GM12878 (cell line): Measurements from ENCODE around the gene ABCD3.

Experiments
- MAX ChIP-seq: IDR thresholded peaks from 2 replicates; pipeline ENCODE4 v1.6.1; 2012; ENCODE audit warnings: low read depth, low read length, improper control_type of control experiment
- NFIC ChIP-seq: IDR thresholded peaks from 2 replicates; pipeline ENCODE4 v1.6.1; 2012; ENCODE audit warnings: low read depth, mild to moderate bottlenecking, inconsistent platforms, low read length, moderate library complexity
- POLR2AphosphoS5 ChIP-seq: IDR thresholded peaks from 2 replicates; pipeline ENCODE4 v1.6.1; 2011; ENCODE audit warnings: mild to moderate bottlenecking, low read length, inconsistent platforms

- no peak for TF ChIP-seq NFIC
- TF ChIP-seq POLR2AphosphoS5, result no peak
- no peak for TF ChIP-seq MAX
These were observed 122.5 kb downstream of the ABCD3 start for GRCh38 chr1:94540440-94541245.
